Activated naive CD8-positive, alpha-beta T cell treated with anti-CD3 and anti-CD28 coated beads, Interleukin-2, amount 10 ng/mL, durations not matched to agents 7 days and 5 days (primary cell): ENCODE results near the gene KCNQ5. TPM values are rescaled to one million over a fixed set of nuclear protein-coding genes. Genes with fewer than 3 reads are reported as not detected.
A peak's percentile ranks its signal among the peaks of the same experiment; 100 is the strongest.

Source experiments
- ATAC-seq: fragments of 150-1000 bp; cut with Tn5 transposase; one replicate; pipeline ENCODE4 v1.10.0; 2021; ENCODE audit warnings: low read depth, moderate library complexity
- POLR2A ChIA-PET: fragments of 350-600 bp; sonication (Branson Sonifier 250); formaldehyde crosslinking; loops from one replicate; lab custom pipeline; 2021; ENCODE audit warnings: antibody characterized with exemption; lab: Charles Lee
- DNase-seq: peaks from one replicate; pipeline ENCODE4 v3.0.0; 2021
- H3K27ac Mint-ChIP-seq: one replicate; pipeline ENCODE4 v1.8.0; 2022; ENCODE audit warnings: mild to moderate bottlenecking, mixed read lengths
- H3K27me3 Mint-ChIP-seq: one replicate; pipeline ENCODE4 v1.8.0; 2022; ENCODE audit warnings: mild to moderate bottlenecking, moderate library complexity, mixed read lengths
- H3K36me3 Mint-ChIP-seq: one replicate; pipeline ENCODE4 v1.8.0; 2021; ENCODE audit warnings: mild to moderate bottlenecking, mixed read lengths
- H3K4me1 Mint-ChIP-seq: one replicate; pipeline ENCODE4 v1.8.0; 2021; ENCODE audit warnings: mixed read lengths
- H3K4me3 Mint-ChIP-seq: one replicate; pipeline ENCODE4 v1.8.0; 2022; ENCODE audit warnings: mild to moderate bottlenecking, moderate library complexity, mixed read lengths
- H3K9me3 Mint-ChIP-seq: one replicate; pipeline ENCODE4 v1.8.0; 2021; ENCODE audit warnings: mixed read lengths
- total RNA-seq, 2 experiments: library from RNA; stranded (reverse); gene quantifications; one replicate each; pipeline ENCODE4 v1.2.3, GENCODE V29; 2021

Gene KCNQ5
- total RNA-seq, 2 experiments from 2014 or later: 4.3 to 5.1 TPM

DNA sequence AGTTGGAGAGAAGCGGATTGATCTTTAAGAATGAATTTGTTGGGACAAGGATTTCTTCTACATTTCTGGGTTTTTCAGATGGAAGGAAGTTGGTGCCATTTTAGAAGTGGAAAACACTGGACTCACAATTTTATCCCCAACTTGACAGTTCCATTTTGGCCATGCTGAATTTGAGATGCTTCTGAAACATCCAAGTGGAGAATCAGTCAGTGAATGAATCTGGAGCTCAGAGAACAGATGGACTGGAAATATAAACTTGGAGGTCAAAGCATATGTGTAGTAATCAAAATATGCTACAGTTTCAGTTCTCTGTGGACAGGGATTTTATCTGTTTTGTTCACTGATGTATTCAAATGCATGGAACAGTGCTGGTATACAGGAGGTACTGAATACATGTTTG is 89.9 kb downstream of the KCNQ5 start:
- Mint-ChIP-seq H3K4me3 (no peak overlapping the region), H3K27me3 (no peaks in the 10 kb centered on the region), H3K36me3 (peaks cover 10% of the 10 kb centered on the region), H3K27ac (no peak overlapping the region), H3K4me1 (no peaks in the 10 kb centered on the region), H3K9me3 (peaks cover 3% of the 10 kb centered on the region)
- ATAC-seq: no peak
- POLR2A ChIA-PET: no interaction called here
- DNase-seq: no peak

DNA sequence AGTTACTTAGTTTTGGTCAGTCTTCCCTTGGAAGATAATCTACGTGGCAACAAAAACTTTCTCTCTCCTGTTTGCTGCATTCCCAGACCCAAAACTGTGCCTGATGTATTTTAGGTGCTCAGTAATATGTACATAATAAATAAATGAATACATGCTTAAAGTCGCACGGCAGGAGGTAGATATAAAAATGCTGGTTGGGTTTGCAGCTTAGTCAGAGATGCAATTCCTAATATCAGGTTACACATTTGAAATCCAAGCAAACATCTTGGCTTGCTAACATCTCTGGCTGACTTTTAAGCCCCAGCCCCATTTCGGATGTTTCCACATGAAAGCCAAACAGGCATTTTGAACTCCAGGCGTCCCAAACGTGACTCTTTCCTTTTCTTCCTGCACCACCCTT is 91.0 kb downstream of the KCNQ5 start:
- Mint-ChIP-seq H3K27ac (no peak overlapping the region), H3K27me3 (no peaks in the 10 kb centered on the region), H3K9me3 (peaks cover 3% of the 10 kb centered on the region), H3K4me1 (no peaks in the 10 kb centered on the region), H3K36me3 (peaks cover 10% of the 10 kb centered on the region), H3K4me3 (no peak overlapping the region)
- no peak for ATAC-seq
- POLR2A ChIA-PET: no interaction called here
- no peak for DNase-seq

DNA sequence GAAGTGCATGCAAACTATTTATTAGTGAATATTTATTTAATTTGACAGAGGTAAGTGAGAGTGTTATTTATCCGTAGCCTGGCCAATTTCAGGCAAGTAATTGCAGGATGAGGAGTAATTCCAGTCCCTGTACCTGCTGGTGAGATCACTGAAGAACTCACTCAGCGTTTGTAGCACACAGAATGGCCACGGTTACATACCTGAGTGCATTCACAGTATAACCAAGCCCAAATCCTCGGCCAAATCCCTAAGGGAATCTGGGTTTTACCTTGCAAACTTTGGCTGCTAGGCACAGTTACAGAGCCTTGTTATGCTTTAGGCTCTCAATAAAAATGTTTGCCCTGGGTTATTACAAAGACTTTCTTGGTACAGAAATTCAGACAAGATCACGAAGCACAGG is 93.3 kb downstream of the KCNQ5 start:
- no peak for ATAC-seq
- no peak for DNase-seq
- POLR2A ChIA-PET: no interaction called here
- no peaks in the 10 kb centered on the region for H3K27me3 Mint-ChIP-seq
- H3K4me3 Mint-ChIP-seq: no peak overlapping the region
- H3K4me1 Mint-ChIP-seq: no peaks in the 10 kb centered on the region
- H3K36me3 Mint-ChIP-seq: peaks cover 10% of the 10 kb centered on the region
- H3K9me3 Mint-ChIP-seq: no peaks in the 10 kb centered on the region
- no peak overlapping the region for H3K27ac Mint-ChIP-seq

DNA sequence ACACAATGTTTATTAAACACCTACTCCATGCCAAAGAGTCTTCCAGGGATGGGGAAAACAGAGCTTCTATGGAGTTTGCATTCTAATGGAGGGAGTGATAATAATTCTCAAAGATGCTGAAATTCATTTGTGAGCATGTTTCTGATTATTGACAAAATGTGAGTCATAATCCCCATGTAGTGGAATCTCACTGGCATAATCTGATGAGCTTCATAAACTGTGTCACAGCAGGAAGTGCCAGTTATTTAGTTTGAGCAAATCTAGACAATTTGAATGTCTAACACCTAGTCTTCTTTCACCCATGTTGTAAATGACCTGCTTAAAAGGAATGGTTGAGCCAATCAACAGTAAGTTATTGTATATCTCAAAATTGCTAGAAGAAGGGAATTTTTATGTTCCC is 95.1 kb downstream of the KCNQ5 start:
- H3K36me3 Mint-ChIP-seq: peaks cover 3% of the 10 kb centered on the region
- H3K27ac Mint-ChIP-seq: no peak overlapping the region
- no peaks in the 10 kb centered on the region for H3K9me3 Mint-ChIP-seq
- H3K27me3 Mint-ChIP-seq: no peaks in the 10 kb centered on the region
- DNase-seq: no peak
- POLR2A ChIA-PET: no interaction called here
- no peak for ATAC-seq
- H3K4me3 Mint-ChIP-seq: no peak overlapping the region
- H3K4me1 Mint-ChIP-seq: no peaks in the 10 kb centered on the region

DNA sequence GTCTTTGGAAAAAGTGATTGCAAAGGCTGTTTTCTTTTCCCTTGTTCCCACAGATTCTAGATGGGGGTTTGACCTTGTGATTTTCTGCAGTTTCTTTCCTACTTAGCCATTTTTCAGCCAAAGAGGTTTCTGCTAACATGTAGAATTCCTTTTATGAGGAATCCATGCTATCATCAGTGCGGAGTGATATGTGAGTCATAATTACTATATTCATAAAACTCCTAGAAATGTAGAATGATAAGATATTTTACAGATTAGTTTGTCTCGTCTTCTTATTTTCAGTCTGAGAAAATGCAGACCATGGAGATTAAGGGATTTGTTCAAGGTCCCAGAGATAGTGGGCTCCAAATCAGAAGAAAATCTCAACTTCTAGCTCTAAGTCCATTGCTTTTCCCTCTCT is 98.6 kb downstream of the KCNQ5 start:
- no peaks in the 10 kb centered on the region for H3K9me3 Mint-ChIP-seq
- no peak for DNase-seq
- H3K27ac Mint-ChIP-seq: no peak overlapping the region
- ATAC-seq: no peak
- peaks cover 8% of the 10 kb centered on the region for H3K36me3 Mint-ChIP-seq
- POLR2A ChIA-PET: no interaction called here
- H3K27me3 Mint-ChIP-seq: no peaks in the 10 kb centered on the region
- H3K4me1 Mint-ChIP-seq: no peaks in the 10 kb centered on the region
- no peak overlapping the region for H3K4me3 Mint-ChIP-seq

DNA sequence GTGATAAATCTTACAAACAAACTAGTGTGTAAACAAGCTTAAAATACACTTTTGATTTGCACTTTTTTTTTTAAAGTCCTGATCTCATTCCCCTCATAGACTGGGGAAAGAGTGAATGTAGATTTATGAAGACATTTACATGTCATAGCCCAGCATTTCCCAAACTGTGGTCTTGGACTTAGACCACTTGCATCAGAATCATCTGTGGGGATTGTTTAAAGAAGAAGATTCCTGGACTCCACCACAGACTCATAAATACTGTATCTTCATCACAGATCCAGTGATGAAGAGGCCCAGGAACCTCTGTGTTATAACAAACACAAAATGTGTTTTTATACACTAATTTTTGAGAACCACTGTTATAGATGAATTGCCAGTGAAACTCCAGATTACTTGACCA is 99.5 kb downstream of the KCNQ5 start:
- H3K9me3 Mint-ChIP-seq: no peaks in the 10 kb centered on the region
- ATAC-seq (no peak), DNase-seq (no peak)
- POLR2A ChIA-PET: no interaction called here
- no peak overlapping the region for H3K4me3 Mint-ChIP-seq
- no peak overlapping the region for H3K27ac Mint-ChIP-seq
- no peaks in the 10 kb centered on the region for H3K4me1 Mint-ChIP-seq
- H3K27me3 Mint-ChIP-seq: no peaks in the 10 kb centered on the region
- H3K36me3 Mint-ChIP-seq: peaks cover 9% of the 10 kb centered on the region

DNA sequence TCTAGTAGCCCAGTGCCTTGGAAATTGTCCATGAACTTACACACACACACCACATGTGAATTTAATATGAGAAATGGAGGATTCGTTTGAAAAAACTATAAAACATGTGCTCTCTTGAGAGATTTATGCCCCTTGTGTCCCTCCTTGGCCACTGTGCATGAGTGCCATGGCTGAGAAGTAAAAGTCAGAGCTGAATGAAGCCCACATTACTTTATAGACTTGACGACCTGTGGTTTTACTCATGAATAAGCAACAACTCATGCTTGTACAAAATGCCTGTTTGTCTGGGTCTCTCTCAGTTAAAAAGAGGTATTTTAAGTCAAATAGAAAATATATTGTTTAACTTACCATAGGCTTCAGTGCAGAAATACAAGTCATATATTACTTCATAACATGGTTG is 102.7 kb downstream of the KCNQ5 start:
- DNase-seq: no peak
- Mint-ChIP-seq H3K27ac (no peak overlapping the region), H3K4me3 (no peak overlapping the region), H3K36me3 (peaks cover 8% of the 10 kb centered on the region), H3K27me3 (no peaks in the 10 kb centered on the region), H3K9me3 (peaks cover 1% of the 10 kb centered on the region), H3K4me1 (no peaks in the 10 kb centered on the region)
- POLR2A ChIA-PET: no interaction called here
- no peak for ATAC-seq

DNA sequence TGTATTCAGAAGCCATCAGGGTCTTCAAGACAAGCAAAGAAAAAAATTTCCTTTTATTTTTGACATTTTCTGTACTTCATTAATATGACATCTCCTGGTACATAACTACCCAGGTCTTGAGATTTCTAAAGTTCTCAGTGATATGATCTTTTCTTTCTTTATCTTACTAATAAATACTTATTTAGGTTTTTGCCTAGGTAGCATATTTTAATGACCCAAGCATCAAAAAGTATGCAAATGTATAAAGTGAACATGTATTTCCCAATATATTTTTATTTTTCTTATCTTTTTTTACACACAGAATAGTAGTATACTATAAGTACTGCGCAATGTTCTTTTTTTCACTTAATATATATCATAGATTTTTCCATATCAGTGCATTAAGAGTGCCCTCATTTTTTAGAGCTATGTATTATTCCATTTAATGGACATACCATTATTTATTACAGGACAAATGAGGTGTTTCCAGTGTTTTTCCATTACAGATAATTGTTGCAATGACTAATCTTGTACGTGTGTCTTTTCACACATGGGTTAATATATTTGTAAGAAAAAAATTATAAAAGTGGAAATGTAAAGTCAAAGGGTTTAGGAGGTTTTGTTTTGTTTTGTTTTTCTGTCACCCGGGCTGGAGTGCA is 107.0 kb downstream of the KCNQ5 start:
- H3K27me3 Mint-ChIP-seq: no peaks in the 10 kb centered on the region
- H3K4me3 Mint-ChIP-seq: no peak overlapping the region
- POLR2A ChIA-PET: no interaction called here
- no peak for ATAC-seq
- H3K4me1 Mint-ChIP-seq: no peaks in the 10 kb centered on the region
- H3K27ac Mint-ChIP-seq: no peak overlapping the region
- peaks cover 1% of the 10 kb centered on the region for H3K9me3 Mint-ChIP-seq
- peaks cover 6% of the 10 kb centered on the region for H3K36me3 Mint-ChIP-seq
- no peak for DNase-seq

DNA sequence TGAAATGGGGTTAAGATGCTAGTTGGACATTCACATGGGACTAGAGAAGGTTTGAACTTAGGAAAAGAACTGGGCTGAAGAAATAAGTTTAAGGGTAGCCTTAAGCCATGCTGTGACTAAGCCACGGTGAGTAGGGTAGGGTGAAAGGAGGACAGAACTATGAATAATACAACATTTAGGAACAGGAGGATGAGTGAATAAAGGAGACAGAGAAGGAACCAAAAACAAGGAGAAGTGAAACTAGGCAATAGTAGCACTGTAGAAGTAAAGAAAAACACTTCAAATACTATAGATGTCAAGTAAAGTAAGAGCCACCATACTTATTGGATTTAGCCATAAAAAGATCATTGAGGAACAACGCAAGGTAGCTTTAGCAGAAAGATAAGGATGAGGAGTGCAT is 111.2 kb downstream of the KCNQ5 start:
- no peak for DNase-seq
- Mint-ChIP-seq H3K27ac (no peak overlapping the region), H3K9me3 (no peaks in the 10 kb centered on the region), H3K4me1 (no peaks in the 10 kb centered on the region), H3K36me3 (peaks cover 6% of the 10 kb centered on the region), H3K4me3 (no peak overlapping the region), H3K27me3 (no peaks in the 10 kb centered on the region)
- no peak for ATAC-seq
- POLR2A ChIA-PET: no interaction called here

DNA sequence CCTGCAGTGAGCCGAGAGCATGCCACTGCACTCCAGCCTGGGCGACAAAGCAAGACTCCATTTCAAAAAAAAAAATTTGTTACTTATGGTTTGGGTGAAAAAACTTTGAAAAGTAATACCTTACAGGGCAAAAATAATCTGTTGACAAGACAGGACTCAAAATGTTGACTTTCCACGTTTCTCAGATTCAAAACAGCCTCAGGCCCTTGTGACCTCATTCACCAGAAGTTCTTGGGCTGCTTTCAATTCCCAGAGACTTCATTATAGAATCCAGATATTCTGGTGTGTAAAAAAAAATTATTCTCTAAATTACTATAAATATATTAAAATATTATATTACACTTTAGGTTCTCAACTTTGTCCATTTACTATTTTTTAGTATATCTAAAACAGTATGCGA is 116.2 kb downstream of the KCNQ5 start:
- no peak overlapping the region for H3K27ac Mint-ChIP-seq
- POLR2A ChIA-PET: no interaction called here
- DNase-seq: no peak
- H3K9me3 Mint-ChIP-seq: no peaks in the 10 kb centered on the region
- ATAC-seq: no peak
- peaks cover 29% of the 10 kb centered on the region for H3K4me1 Mint-ChIP-seq
- no peaks in the 10 kb centered on the region for H3K27me3 Mint-ChIP-seq
- H3K36me3 Mint-ChIP-seq: peaks cover 8% of the 10 kb centered on the region
- no peak overlapping the region for H3K4me3 Mint-ChIP-seq

DNA sequence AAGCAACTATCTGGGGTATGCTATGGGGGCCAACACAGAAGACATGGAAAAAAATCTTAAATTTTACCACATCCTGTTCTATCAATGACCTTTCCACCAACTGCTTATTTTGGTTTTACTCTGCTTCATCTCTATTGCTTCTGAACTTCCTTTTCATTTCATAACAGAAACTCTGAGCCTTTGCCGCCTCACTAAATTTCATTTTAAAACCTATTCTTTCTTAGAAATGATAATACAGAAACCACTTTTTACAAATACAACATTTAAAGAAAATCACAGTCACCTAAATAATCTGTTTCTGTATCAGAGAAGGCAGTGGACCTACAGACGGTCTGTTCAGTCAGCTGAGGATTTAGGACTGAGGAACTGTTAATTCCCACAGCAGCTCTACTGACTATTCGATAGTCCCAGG is 117.5 kb downstream of the KCNQ5 start:
- POLR2A ChIA-PET: no interaction called here
- no peaks in the 10 kb centered on the region for H3K9me3 Mint-ChIP-seq
- H3K4me1 Mint-ChIP-seq: peaks cover 29% of the 10 kb centered on the region
- peak overlapping the region; percentile 22 for H3K4me3 Mint-ChIP-seq
- DNase-seq (no peak), ATAC-seq (peak; percentile 67)
- peaks cover 8% of the 10 kb centered on the region for H3K36me3 Mint-ChIP-seq
- H3K27ac Mint-ChIP-seq: peak overlapping the region; percentile 4
- no peaks in the 10 kb centered on the region for H3K27me3 Mint-ChIP-seq

DNA sequence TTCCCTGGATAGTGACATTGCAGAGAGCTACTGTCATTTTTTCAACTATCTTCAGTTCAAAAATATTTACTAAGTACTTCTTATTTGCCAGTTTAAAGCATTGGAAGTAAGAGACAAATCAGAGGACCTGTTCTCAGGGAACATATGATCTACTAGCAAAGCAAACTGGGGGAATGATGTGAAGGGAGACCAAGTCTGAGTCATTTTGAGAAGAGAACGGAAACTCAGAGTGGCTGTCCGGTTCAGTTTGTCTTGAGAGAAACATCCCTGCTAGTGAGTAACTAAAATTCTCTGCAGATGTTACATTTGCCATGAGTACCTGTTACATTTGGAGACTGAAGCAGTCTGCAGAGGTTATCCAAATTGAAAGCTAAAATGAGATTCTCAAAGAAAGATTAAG is 118.3 kb downstream of the KCNQ5 start:
- peaks cover 29% of the 10 kb centered on the region for H3K4me1 Mint-ChIP-seq
- no peaks in the 10 kb centered on the region for H3K27me3 Mint-ChIP-seq
- no peak for ATAC-seq
- H3K9me3 Mint-ChIP-seq: no peaks in the 10 kb centered on the region
- no peak overlapping the region for H3K27ac Mint-ChIP-seq
- H3K4me3 Mint-ChIP-seq: no peak overlapping the region
- no peak for DNase-seq
- POLR2A ChIA-PET: no interaction called here
- H3K36me3 Mint-ChIP-seq: peaks cover 8% of the 10 kb centered on the region

DNA sequence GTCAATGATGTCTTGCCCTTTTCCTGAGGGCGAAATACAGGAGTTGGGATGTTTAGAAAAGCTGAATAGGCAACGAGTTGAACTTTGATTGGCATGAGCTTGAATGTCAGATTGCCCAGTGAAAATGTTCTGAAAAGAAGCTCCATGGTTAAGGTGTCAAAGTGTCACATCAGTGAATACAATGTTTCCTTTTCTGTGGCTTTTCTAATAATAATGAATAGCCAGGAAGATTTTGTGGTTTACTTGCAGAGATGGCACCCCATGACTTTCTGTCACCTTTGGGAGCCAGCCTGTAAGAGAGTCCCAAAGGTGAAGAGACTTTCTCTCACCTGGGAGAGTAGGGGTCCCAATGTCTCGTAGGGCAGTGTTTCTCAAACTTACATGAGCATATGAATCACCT is 119.2 kb downstream of the KCNQ5 start:
- DNase-seq: no peak
- POLR2A ChIA-PET: no interaction called here

DNA sequence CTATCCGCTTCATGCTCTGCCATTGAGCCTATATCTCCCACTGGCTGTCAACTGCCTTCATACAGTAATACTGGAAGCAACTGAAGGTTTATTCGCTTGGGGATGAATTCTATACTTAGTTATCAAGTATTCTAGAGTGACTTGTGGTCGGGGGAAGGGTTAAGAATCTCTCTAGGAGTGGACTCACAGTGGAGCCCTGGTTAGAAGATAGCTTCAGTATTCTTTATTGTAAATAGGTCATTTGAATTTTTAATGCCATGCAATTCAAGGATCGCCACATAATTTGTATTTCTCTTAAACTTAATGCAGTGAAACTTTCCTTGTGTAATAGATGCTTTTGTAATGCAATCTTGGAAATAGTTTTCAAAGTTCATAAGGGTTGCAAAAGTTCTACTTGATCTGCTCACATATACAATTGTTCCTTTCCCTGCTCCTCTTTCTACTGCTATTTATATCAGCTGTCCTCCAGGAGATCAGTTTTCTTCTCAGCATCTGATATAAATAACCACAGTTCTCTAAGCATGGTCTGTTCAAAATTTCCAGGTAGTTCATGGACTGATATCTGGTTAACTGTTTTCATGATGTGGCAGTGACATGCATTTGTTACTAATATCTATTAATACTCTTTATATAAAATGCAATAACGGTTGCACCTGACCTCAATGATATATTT is 120.3 kb downstream of the KCNQ5 start:
- no peaks in the 10 kb centered on the region for H3K27me3 Mint-ChIP-seq
- no peak for ATAC-seq
- no peak overlapping the region for H3K27ac Mint-ChIP-seq
- no peak for DNase-seq
- H3K4me3 Mint-ChIP-seq: no peak overlapping the region
- H3K36me3 Mint-ChIP-seq: peaks cover 10% of the 10 kb centered on the region
- POLR2A ChIA-PET: no interaction called here
- no peaks in the 10 kb centered on the region for H3K9me3 Mint-ChIP-seq
- H3K4me1 Mint-ChIP-seq: peaks cover 31% of the 10 kb centered on the region

More for the DNA sequence above, 119.2 kb downstream of the KCNQ5 start:
- H3K4me1 Mint-ChIP-seq: peaks cover 29% of the 10 kb centered on the region
- ATAC-seq: no peak
- H3K27me3 Mint-ChIP-seq: no peaks in the 10 kb centered on the region
- H3K4me3 Mint-ChIP-seq: peak overlapping the region; percentile 1
- no peaks in the 10 kb centered on the region for H3K9me3 Mint-ChIP-seq
- peaks cover 10% of the 10 kb centered on the region for H3K36me3 Mint-ChIP-seq
- no peak overlapping the region for H3K27ac Mint-ChIP-seq
